Osteoblast (primary cell): ENCODE measurements around the gene ARHGAP30. TPM values are rescaled to one million over a fixed set of nuclear protein-coding genes. Genes with fewer than 3 reads are reported as not detected.

ENCODE experiments used
- DNase-seq: peaks from one replicate; pipeline ENCODE4 v3.0.0; 2011; ENCODE audit warnings: low spot score, mixed read lengths; ENCODE audit not compliant: insufficient read length; ENCODE audit errors: missing footprints
- H2AFZ ChIP-seq: 2 replicates; pipeline ENCODE4 v1.6.0; 2011; ENCODE audit warnings: mild to moderate bottlenecking, low read length
- H3K27ac ChIP-seq: 2 replicates; pipeline ENCODE4 v1.5.1; 2011; ENCODE audit warnings: mild to moderate bottlenecking, low read depth, low read length, moderate library complexity
- H3K27me3 ChIP-seq: 2 replicates; pipeline ENCODE4 v1.6.0; 2012; ENCODE audit warnings: mild to moderate bottlenecking, control low read depth, inconsistent platforms, low read length, moderate library complexity; ENCODE audit not compliant: insufficient read depth
- H3K36me3 ChIP-seq: 2 replicates; pipeline ENCODE4 v1.5.1; 2011; ENCODE audit warnings: mild to moderate bottlenecking, low read length, control low read depth, moderate library complexity; ENCODE audit not compliant: insufficient read depth
- H3K4me1 ChIP-seq: 2 replicates; pipeline ENCODE4 v1.5.1; 2011; ENCODE audit warnings: mild to moderate bottlenecking, low read length, control low read depth, moderate library complexity; ENCODE audit not compliant: insufficient read depth
- H3K4me2 ChIP-seq: 2 replicates; pipeline ENCODE4 v1.6.0; 2011; ENCODE audit warnings: mild to moderate bottlenecking, low read length; ENCODE audit not compliant: insufficient read depth
- H3K4me3 ChIP-seq: fragments of 200-600 bp; sonication (generic); 3 replicates; pipeline ENCODE4 v1.5.1; 2012; ENCODE audit warnings: mild to moderate bottlenecking, low read length, inconsistent platforms; ENCODE audit not compliant: insufficient read depth
- H3K79me2 ChIP-seq: 2 replicates; pipeline ENCODE4 v1.6.0; 2012; ENCODE audit warnings: mild to moderate bottlenecking, low read length, control low read depth, inconsistent platforms; ENCODE audit not compliant: insufficient read depth
- H3K9me3 ChIP-seq: 2 replicates; pipeline ENCODE4 v1.5.1; 2011; ENCODE audit warnings: low read depth, low read length, control low read depth
- H4K20me1 ChIP-seq: 2 replicates; pipeline ENCODE4 v1.6.0; 2012; ENCODE audit warnings: mild to moderate bottlenecking, low read length, control low read depth; ENCODE audit not compliant: insufficient read depth
- total RNA-seq: library from RNA; depleted of rRNA; stranded (reverse); fragments of >200 nt; gene quantifications from 2 replicates; pipeline ENCODE4 v1.2.3, GENCODE V29; 2012
- TF ChIP-seq, protein P1 (sequence below): IDR thresholded peaks from 2 replicates; pipeline ENCODE4 v1.5.1; 2011; ENCODE audit warnings: mild to moderate bottlenecking, low read depth, low read length, moderate library complexity; ENCODE audit errors: extremely low read depth

Gene ARHGAP30
- total RNA-seq, 1 donor = under 0.01 TPM

DNA sequence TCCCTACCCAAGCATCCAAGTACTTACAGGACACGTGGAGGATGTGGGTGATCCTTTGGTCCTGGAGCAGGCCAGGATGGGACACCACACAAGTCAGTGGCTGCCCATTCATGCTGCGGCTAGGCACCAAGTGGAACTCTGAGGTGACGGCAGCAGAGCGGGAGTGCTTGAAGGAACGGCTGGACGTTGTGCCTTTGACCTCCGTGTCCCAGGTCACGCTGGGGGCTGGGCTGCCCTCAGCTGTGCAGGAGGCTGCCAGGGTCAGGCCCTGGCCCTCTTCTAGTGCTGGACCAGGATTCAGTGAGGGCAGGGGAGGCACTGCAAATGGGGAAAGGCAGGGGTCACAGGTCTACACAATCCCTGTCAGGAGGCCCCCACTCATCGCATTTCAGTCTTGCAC lies 7.7 kb upstream of the ARHGAP30 start:
- Histone ChIP-seq H3K4me1 (peaks cover 10% of the 10 kb centered on the region), H4K20me1 (no peaks in the 10 kb centered on the region), H3K79me2 (no peaks in the 10 kb centered on the region), H2AFZ (no peak overlapping the region), H3K9me3 (no peaks in the 10 kb centered on the region), H3K4me3 (no peak overlapping the region), H3K27me3 (no peaks in the 10 kb centered on the region), H3K36me3 (no peaks in the 10 kb centered on the region), H3K4me2 (no peak overlapping the region), H3K27ac (no peak overlapping the region)
- TF ChIP-seq, protein P1, sequence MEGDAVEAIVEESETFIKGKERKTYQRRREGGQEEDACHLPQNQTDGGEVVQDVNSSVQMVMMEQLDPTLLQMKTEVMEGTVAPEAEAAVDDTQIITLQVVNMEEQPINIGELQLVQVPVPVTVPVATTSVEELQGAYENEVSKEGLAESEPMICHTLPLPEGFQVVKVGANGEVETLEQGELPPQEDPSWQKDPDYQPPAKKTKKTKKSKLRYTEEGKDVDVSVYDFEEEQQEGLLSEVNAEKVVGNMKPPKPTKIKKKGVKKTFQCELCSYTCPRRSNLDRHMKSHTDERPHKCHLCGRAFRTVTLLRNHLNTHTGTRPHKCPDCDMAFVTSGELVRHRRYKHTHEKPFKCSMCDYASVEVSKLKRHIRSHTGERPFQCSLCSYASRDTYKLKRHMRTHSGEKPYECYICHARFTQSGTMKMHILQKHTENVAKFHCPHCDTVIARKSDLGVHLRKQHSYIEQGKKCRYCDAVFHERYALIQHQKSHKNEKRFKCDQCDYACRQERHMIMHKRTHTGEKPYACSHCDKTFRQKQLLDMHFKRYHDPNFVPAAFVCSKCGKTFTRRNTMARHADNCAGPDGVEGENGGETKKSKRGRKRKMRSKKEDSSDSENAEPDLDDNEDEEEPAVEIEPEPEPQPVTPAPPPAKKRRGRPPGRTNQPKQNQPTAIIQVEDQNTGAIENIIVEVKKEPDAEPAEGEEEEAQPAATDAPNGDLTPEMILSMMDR = no peak
- no peak for DNase-seq

DNA sequence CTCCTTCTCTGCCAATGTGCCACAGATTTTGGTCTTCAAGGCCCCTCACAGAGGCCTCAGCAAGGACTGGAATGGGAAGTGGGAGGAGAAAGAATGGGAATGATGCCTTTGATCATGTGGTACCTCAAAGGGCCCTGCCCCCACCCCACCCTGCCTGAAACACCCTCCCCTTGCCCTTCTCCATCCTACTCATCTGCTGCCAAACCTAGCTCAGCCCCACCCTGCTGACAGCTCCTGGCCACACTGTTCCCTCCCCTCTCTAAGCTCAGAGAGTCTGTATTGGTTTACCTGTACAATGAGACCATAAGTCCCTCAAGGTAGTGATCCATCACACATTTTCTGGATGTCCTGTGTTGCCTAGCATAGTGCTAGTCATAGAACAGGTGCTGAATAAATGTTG lies 6.7 kb upstream of the ARHGAP30 start:
- Histone ChIP-seq H3K4me3 (no peak overlapping the region), H4K20me1 (no peaks in the 10 kb centered on the region), H3K36me3 (no peaks in the 10 kb centered on the region), H3K4me2 (no peak overlapping the region), H3K27ac (no peak overlapping the region), H2AFZ (no peak overlapping the region), H3K27me3 (no peaks in the 10 kb centered on the region), H3K9me3 (no peaks in the 10 kb centered on the region), H3K4me1 (peaks cover 10% of the 10 kb centered on the region), H3K79me2 (no peaks in the 10 kb centered on the region)
- TF ChIP-seq, protein P1 = no peak
- DNase-seq = no peak

DNA sequence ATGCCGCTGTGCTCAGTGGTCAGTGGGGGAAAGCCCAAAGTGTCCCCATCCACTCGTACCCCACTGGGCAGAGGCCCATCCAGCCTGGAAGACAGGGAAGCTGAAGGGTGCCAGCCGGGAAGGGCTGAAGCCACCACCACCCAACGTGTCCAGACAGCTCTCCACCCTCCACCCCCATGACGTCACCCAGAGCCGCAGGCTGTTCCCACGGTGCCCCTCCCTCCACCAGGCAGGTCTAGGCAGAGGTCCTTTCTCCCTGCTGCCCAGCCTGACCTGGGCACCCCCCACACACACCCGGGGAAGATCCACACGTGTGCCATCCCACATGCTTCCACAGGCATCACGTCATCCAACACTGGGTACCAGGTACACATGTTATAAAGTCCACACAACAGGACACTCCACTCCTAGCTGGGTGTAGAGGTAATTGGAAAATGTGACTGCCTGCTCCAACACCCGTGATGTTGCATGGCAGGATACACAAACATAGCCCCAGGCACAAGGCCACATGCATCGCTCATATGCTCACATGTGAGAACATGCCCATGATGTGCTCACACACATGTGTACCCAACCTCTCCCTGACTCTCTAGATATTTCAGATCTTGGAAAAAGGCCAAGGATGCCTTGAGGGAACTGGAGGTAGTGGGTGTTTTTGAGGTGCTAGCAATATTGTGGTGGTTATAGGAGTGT lies 5.1 kb upstream of the ARHGAP30 start:
- peak overlapping the region; percentile 51 for H2AFZ ChIP-seq
- no peaks in the 10 kb centered on the region for H3K9me3 ChIP-seq
- no peak overlapping the region for H3K4me2 ChIP-seq
- no peaks in the 10 kb centered on the region for H3K27me3 ChIP-seq
- DNase-seq = peak; percentile 62
- H3K4me1 ChIP-seq = no peaks in the 10 kb centered on the region
- no peaks in the 10 kb centered on the region for H4K20me1 ChIP-seq
- H3K27ac ChIP-seq = no peak overlapping the region
- H3K36me3 ChIP-seq = no peaks in the 10 kb centered on the region
- no peak overlapping the region for H3K4me3 ChIP-seq
- no peaks in the 10 kb centered on the region for H3K79me2 ChIP-seq
- TF ChIP-seq, protein P1 = no peak

DNA sequence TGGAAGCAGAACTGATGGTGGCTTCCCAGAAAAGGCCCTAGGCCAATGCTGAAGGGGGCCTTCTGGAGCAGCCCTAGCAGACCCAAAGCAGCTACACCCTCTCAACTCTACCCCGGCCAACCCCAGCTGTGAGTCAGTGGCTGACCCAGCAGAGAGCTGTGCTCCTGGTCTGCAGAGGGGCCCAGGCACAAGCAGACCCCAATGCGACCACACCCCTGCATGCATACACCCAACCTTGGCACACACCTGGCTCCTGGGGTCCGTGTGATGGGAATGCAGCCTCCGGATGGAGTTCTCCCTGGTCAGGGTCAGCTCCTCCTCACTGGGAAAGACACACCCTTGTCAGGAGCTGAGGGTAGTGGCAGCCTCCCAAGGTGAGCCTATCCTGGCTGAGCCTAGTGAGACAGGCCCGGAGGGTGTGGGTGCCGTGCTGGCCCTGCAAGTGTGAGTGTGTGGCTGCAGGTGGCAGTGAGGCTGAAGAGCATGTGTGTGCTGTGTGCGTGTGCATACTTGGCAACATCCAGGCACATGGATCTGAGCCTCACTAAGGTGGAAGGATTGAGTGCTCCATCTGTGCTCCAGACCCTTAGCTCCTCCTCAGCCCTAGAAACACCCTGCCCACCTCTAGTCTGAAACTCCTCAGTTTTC lies 3.9 kb upstream of the ARHGAP30 start:
- no peak overlapping the region for H3K27ac ChIP-seq
- H3K4me3 ChIP-seq = no peak overlapping the region
- H3K79me2 ChIP-seq = no peaks in the 10 kb centered on the region
- DNase-seq = no peak
- H3K27me3 ChIP-seq = no peaks in the 10 kb centered on the region
- H3K9me3 ChIP-seq = no peaks in the 10 kb centered on the region
- TF ChIP-seq, protein P1 = no peak
- H2AFZ ChIP-seq = no peak overlapping the region
- H3K4me2 ChIP-seq = no peak overlapping the region
- no peaks in the 10 kb centered on the region for H4K20me1 ChIP-seq
- no peaks in the 10 kb centered on the region for H3K36me3 ChIP-seq
- H3K4me1 ChIP-seq = no peaks in the 10 kb centered on the region
